ENCODE measurements around the gene WDR43.

WDR43 gene

GRCh38 chr2:28994679-28995078, 100.2 kb downstream of the WDR43 start:
- DNase-seq, result no peak

GRCh38 chr2:28995765-28996750, 101.6 kb downstream of the WDR43 start:
- DNase-seq, result no peak

GRCh38 chr2:28997237-28997846, 102.9 kb downstream of the WDR43 start:
- no peak for DNase-seq

Data from NCI-H1105 treated with DMSO at 0.1 percent for 48 hours (cell line).